Endothelial cell (in vitro differentiated cells): ENCODE data around the gene TIMM22. TPM values are rescaled to one million over a fixed set of nuclear protein-coding genes. Genes with fewer than 3 reads are reported as not detected.

Experiments
- DNase-seq: peaks from one replicate; pipeline ENCODE4 v3.0.0; 2021; ENCODE audit warnings: low spot score
- H3K27ac Mint-ChIP-seq: one replicate; pipeline ENCODE4 v1.8.0; 2021; ENCODE audit warnings: mixed read lengths, inconsistent platforms; ENCODE audit not compliant: unreplicated experiment
- H3K27me3 Mint-ChIP-seq: one replicate; pipeline ENCODE4 v1.8.0; 2021; ENCODE audit warnings: mild to moderate bottlenecking, moderate library complexity, mixed read lengths, inconsistent platforms; ENCODE audit not compliant: unreplicated experiment
- H3K36me3 Mint-ChIP-seq: one replicate; pipeline ENCODE4 v1.8.0; 2021; ENCODE audit warnings: mild to moderate bottlenecking, low read depth, mixed read lengths, inconsistent platforms; ENCODE audit not compliant: unreplicated experiment
- H3K4me1 Mint-ChIP-seq: one replicate; pipeline ENCODE4 v1.8.0; 2021; ENCODE audit warnings: mild to moderate bottlenecking, mixed read lengths, inconsistent platforms; ENCODE audit not compliant: unreplicated experiment
- H3K4me3 Mint-ChIP-seq: one replicate; pipeline ENCODE4 v1.8.0; 2021; ENCODE audit warnings: mild to moderate bottlenecking, mixed read lengths, inconsistent platforms; ENCODE audit not compliant: unreplicated experiment
- H3K9me3 Mint-ChIP-seq: one replicate; pipeline ENCODE4 v1.8.0; 2021; ENCODE audit warnings: mixed read lengths, inconsistent platforms; ENCODE audit not compliant: unreplicated experiment
- total RNA-seq: library from RNA; stranded (reverse); fragmentation: NEBNext Ultra II Directional; extraction: Animal tissue kit (Norgen Biotek cat#: 25700); gene quantifications from one replicate; pipeline ENCODE4 v1.2.1, GENCODE V29; 2021; ENCODE audit not compliant: unreplicated experiment
- TF ChIP-seq, protein P1 (sequence below): fragments of 200-600 bp; sonication (generic); IDR thresholded peaks from one replicate; pipeline ENCODE4 v1.5.0; 2021; ENCODE audit warnings: antibody characterized with exemption; ENCODE audit not compliant: unreplicated experiment

TIMM22 gene
- total RNA-seq, 1 donor from 2014 or later, result 17.1 TPM

GRCh38 chr17:958712-959451 is 38.0 kb upstream of the TIMM22 start:
- H3K36me3 Mint-ChIP-seq, result peaks cover 9% of the 10 kb centered on the region
- DNase-seq, result no peak
- H3K27ac Mint-ChIP-seq, result no peak overlapping the region
- TF ChIP-seq, protein P1, sequence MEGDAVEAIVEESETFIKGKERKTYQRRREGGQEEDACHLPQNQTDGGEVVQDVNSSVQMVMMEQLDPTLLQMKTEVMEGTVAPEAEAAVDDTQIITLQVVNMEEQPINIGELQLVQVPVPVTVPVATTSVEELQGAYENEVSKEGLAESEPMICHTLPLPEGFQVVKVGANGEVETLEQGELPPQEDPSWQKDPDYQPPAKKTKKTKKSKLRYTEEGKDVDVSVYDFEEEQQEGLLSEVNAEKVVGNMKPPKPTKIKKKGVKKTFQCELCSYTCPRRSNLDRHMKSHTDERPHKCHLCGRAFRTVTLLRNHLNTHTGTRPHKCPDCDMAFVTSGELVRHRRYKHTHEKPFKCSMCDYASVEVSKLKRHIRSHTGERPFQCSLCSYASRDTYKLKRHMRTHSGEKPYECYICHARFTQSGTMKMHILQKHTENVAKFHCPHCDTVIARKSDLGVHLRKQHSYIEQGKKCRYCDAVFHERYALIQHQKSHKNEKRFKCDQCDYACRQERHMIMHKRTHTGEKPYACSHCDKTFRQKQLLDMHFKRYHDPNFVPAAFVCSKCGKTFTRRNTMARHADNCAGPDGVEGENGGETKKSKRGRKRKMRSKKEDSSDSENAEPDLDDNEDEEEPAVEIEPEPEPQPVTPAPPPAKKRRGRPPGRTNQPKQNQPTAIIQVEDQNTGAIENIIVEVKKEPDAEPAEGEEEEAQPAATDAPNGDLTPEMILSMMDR, result no peak
- H3K4me1 Mint-ChIP-seq, result peaks cover 17% of the 10 kb centered on the region
- H3K4me3 Mint-ChIP-seq, result no peak overlapping the region
- peaks cover 4% of the 10 kb centered on the region for H3K27me3 Mint-ChIP-seq
- no peaks in the 10 kb centered on the region for H3K9me3 Mint-ChIP-seq

- no peaks in the 10 kb centered on the region for H3K9me3 Mint-ChIP-seq
- DNase-seq, result no peak
- no peaks in the 10 kb centered on the region for H3K36me3 Mint-ChIP-seq
- H3K27ac Mint-ChIP-seq, result no peak overlapping the region
- TF ChIP-seq, protein P1, result no peak
- peaks cover 14% of the 10 kb centered on the region for H3K4me1 Mint-ChIP-seq
- H3K4me3 Mint-ChIP-seq, result no peak overlapping the region
- peaks cover 7% of the 10 kb centered on the region for H3K27me3 Mint-ChIP-seq
These were observed 34.8 kb upstream of the TIMM22 start for GRCh38 chr17:962166-962565.

GRCh38 chr17:962670-963069 is 34.3 kb upstream of the TIMM22 start:
- H3K4me1 Mint-ChIP-seq, result peaks cover 12% of the 10 kb centered on the region
- no peak overlapping the region for H3K4me3 Mint-ChIP-seq

GRCh38 chr17:964876-965275 is 32.1 kb upstream of the TIMM22 start:
- Mint-ChIP-seq H3K4me3 (no peak overlapping the region), H3K36me3 (peaks cover 8% of the 10 kb centered on the region), H3K27me3 (peaks cover 10% of the 10 kb centered on the region), H3K9me3 (no peaks in the 10 kb centered on the region), H3K27ac (no peak overlapping the region), H3K4me1 (peaks cover 6% of the 10 kb centered on the region)
- TF ChIP-seq, protein P1, result no peak
- no peak for DNase-seq

More at GRCh38 chr17:962670-963069, 34.3 kb upstream of the TIMM22 start:
- H3K36me3 Mint-ChIP-seq, result peaks cover 3% of the 10 kb centered on the region
- H3K27me3 Mint-ChIP-seq, result peaks cover 7% of the 10 kb centered on the region
- H3K27ac Mint-ChIP-seq, result no peak overlapping the region
- no peaks in the 10 kb centered on the region for H3K9me3 Mint-ChIP-seq
- TF ChIP-seq, protein P1, result no peak
- DNase-seq, result no peak

DNA sequence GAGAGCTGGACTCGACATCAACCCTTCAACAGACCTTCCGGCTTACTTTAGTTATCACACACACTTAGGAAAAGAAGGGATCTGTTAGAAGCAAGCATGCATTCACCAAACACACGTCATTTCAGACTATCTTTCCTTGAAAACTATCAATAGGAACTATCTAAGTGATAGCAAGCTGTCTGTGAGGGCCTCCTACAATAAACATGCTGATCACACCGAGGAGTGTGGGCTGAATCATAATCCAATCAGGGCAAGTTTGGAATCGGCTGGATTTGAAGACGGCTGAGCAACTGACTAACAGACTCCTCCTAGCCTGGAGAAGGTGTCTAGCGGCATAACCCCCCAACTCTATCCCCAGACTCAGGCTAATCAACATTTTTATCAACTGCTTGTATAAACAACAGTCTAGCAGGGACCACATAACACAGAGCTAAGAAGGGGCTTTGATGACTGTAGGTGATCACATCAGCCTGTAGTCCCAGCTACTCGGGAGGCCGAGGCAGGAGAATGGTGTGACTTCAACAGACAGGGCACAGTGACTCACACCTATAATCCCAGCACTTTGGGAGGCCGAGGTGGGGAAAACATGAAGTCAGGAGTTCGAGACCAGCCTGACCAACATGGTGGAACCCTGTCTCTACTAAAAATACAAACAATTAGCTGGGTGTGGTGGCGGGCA is 31.5 kb upstream of the TIMM22 start:
- Mint-ChIP-seq H3K36me3 (peaks cover 8% of the 10 kb centered on the region), H3K4me1 (peaks cover 6% of the 10 kb centered on the region), H3K27me3 (peaks cover 10% of the 10 kb centered on the region), H3K27ac (no peak overlapping the region), H3K9me3 (no peaks in the 10 kb centered on the region), H3K4me3 (no peak overlapping the region)
- TF ChIP-seq, protein P1, result no peak
- DNase-seq, result no peak
